SK-N-SH (cell line): ENCODE data around the gene KDSR. TPM values are rescaled to one million over a fixed set of nuclear protein-coding genes. Genes with fewer than 3 reads are reported as not detected.

Experiments
- CTCF ChIA-PET: fragments of 300-600, 350-600 bp; formaldehyde crosslinking; extraction: SDS; loops from one replicate; lab custom pipeline; 2021; lab: Yijun Ruan, JAX
- POLR2A ChIA-PET: fragments of 350-600 bp; sonication (Branson Sonifier 250); formaldehyde crosslinking; extraction: SDS; loops from one replicate; lab custom pipeline; 2020; ENCODE audit warnings: antibody characterized with exemption, inconsistent platforms; lab: Yijun Ruan, JAX
- DNase-seq: peaks from one replicate; pipeline ENCODE4 v3.0.0; 2012
- H2AFZ ChIP-seq: fragments of 200-600 bp; sonication (generic); 2 replicates; pipeline ENCODE4 v1.8.1; 2016; ENCODE audit warnings: antibody characterized with exemption, mild to moderate bottlenecking, low read depth
- H3F3A ChIP-seq: fragments of 200-600 bp; sonication (generic); replicated peaks from 2 replicates; pipeline ENCODE3; 2016; ENCODE audit warnings: antibody characterized with exemption, mild to moderate bottlenecking; ENCODE audit not compliant: insufficient read depth
- H3K27ac ChIP-seq, 2 experiments: fragments of 200-500 bp in 1 of 2; fragments of 200-600 bp in 1 of 2; sonication (Bioruptor generic) in 1 of 2; sonication (generic), shearing (Covaris generic) in 1 of 2; 2 replicates each; pipeline versions ENCODE4 v1.5.1 to v1.6.1; 2014 to 2016; ENCODE audit warnings: low read depth in 2 of 2, inconsistent platforms in 1 of 2, low read length in 1 of 2, mild to moderate bottlenecking in 1 of 2, mixed read lengths in 1 of 2
- H3K27me3 ChIP-seq: fragments of 200-600 bp; sonication (generic), shearing (Covaris generic); 2 replicates; pipeline ENCODE4 v1.6.1; 2016; ENCODE audit warnings: mixed run types; ENCODE audit not compliant: insufficient read depth
- H3K36me3 ChIP-seq, 2 experiments: fragments of 200-500 bp in 1 of 2; fragments of 200-600 bp in 1 of 2; sonication (Bioruptor generic) in 1 of 2; sonication (generic) in 1 of 2; replicated peaks in 1 of 2; 2 replicates each; pipeline versions ENCODE3 to v1.5.1; 2014 to 2016; ENCODE audit warnings: low read length in 1 of 2, mild to moderate bottlenecking in 1 of 2; ENCODE audit not compliant: insufficient read depth in 2 of 2, control insufficient read depth in 1 of 2
- H3K4me1 ChIP-seq, 2 experiments: fragments of 200-500 bp in 1 of 2; fragments of 200-600 bp in 1 of 2; sonication (Bioruptor generic) in 1 of 2; sonication (generic), shearing (Covaris generic) in 1 of 2; 2 replicates each; pipeline versions ENCODE4 v1.5.1 to v1.6.1; 2014 to 2016; ENCODE audit warnings: low read depth in 1 of 2, low read length in 1 of 2, mixed run types in 1 of 2; ENCODE audit not compliant: insufficient read depth in 2 of 2, control insufficient read depth in 1 of 2
- H3K4me2 ChIP-seq: fragments of 200-600 bp; sonication (generic), shearing (Covaris generic); 2 replicates; pipeline ENCODE4 v1.6.1; 2017; ENCODE audit warnings: mixed run types
- H3K4me3 ChIP-seq, 2 experiments: fragments of 200-500 bp in 1 of 2; fragments of 200-600 bp in 1 of 2; sonication (Bioruptor generic) in 1 of 2; sonication (generic), shearing (Covaris generic) in 1 of 2; 2 replicates each; pipeline versions ENCODE4 v1.5.1 to v1.8.1; 2014 to 2016; ENCODE audit warnings: low read depth in 2 of 2, inconsistent platforms in 1 of 2, low read length in 1 of 2, mild to moderate bottlenecking in 1 of 2, mixed read lengths in 1 of 2, moderate library complexity in 1 of 2
- H3K79me2 ChIP-seq: fragments of 200-600 bp; sonication (generic); 2 replicates; pipeline ENCODE4 v1.8.1; 2017; ENCODE audit warnings: mild to moderate bottlenecking; ENCODE audit not compliant: insufficient read depth
- H3K9ac ChIP-seq: fragments of 200-600 bp; sonication (generic); 2 replicates; pipeline ENCODE4 v1.6.1; 2017; ENCODE audit warnings: mixed run types
- H3K9me2 ChIP-seq: fragments of 200-600 bp; sonication (generic); 2 replicates; pipeline ENCODE4 v1.6.1; 2017; ENCODE audit warnings: mixed run types
- H3K9me3 ChIP-seq: fragments of 200-600 bp; sonication (generic); 2 replicates; pipeline ENCODE4 v1.6.1; 2017; ENCODE audit warnings: mixed run types, mild to moderate bottlenecking, moderate library complexity
- H4K20me1 ChIP-seq: fragments of 200-600 bp; sonication (generic); 2 replicates; pipeline ENCODE4 v1.6.1; 2017; ENCODE audit warnings: mild to moderate bottlenecking, mixed run types; ENCODE audit not compliant: insufficient read depth
- EP300 ChIP-seq, 2 experiments: IDR thresholded peaks; 2 replicates each; pipeline versions ENCODE4 v1.4.0 to v1.6.1; 2012; ENCODE audit warnings: borderline replicate concordance in 1 of 2, low read depth in 1 of 2, low read length in 1 of 2
- FOSL2 ChIP-seq: IDR thresholded peaks from 2 replicates; pipeline ENCODE4 v1.4.0; 2012; ENCODE audit warnings: low read depth, mild to moderate bottlenecking, moderate library complexity, borderline replicate concordance
- FOXJ3 ChIP-seq: sonication (generic); formaldehyde crosslinking; IDR thresholded peaks from 2 replicates; pipeline ENCODE4 v1.5.1; 2020; ENCODE audit warnings: mild to moderate bottlenecking, missing genetic modification reagents
- GABPA ChIP-seq: IDR thresholded peaks from 2 replicates; pipeline ENCODE4 v1.4.0; 2012; ENCODE audit warnings: low read depth, mild to moderate bottlenecking
- GATA2 ChIP-seq: sonication (generic); formaldehyde crosslinking; IDR thresholded peaks from 2 replicates; pipeline ENCODE4 v1.5.0; 2020; ENCODE audit warnings: mild to moderate bottlenecking, missing genetic modification reagents
- JUND ChIP-seq: IDR thresholded peaks from 2 replicates; pipeline ENCODE4 v1.4.0; 2012
- MXI1 ChIP-seq: IDR thresholded peaks from 2 replicates; pipeline ENCODE4 v1.6.1; 2012; ENCODE audit warnings: mild to moderate bottlenecking, low read depth, low read length, improper control_type of control experiment
- NFIC ChIP-seq: IDR thresholded peaks from 2 replicates; pipeline ENCODE4 v1.4.0; 2012; ENCODE audit warnings: borderline replicate concordance
- RAD21 ChIP-seq: IDR thresholded peaks from 2 replicates; pipeline ENCODE4 v1.6.1; 2012; ENCODE audit warnings: mild to moderate bottlenecking, low read length
- RXRA ChIP-seq: IDR thresholded peaks from 2 replicates; pipeline ENCODE4 v1.4.0; 2012; ENCODE audit warnings: low read depth, mild to moderate bottlenecking, borderline replicate concordance
- SMC3 ChIP-seq: IDR thresholded peaks from 2 replicates; pipeline ENCODE4 v1.6.1; 2012; ENCODE audit warnings: low read depth, low read length, improper control_type of control experiment
- TCF12 ChIP-seq: IDR thresholded peaks from 2 replicates; pipeline ENCODE4 v1.4.0; 2012
- WGBS: methylation state at CpG from one replicate; pipeline ENCODE4 v1.1.6; 2017; ENCODE audit warnings: low lambda C conversion rate; 5-methylcytosine and 5-hydroxymethylcytosine counted together
- polyA plus RNA-seq, 3 experiments: library from polyadenylated mRNA; depleted of rRNA; stranded (reverse); fragments of >200 nt; gene quantifications; 2 replicates each; pipeline ENCODE4 v1.2.3, GENCODE V29; 2012
- TF ChIP-seq, protein P1 (sequence below): fragments of 200-600 bp; sonication (generic); IDR thresholded peaks from 2 replicates; pipeline ENCODE4 v1.6.1; 2017; ENCODE audit warnings: antibody characterized with exemption, mild to moderate bottlenecking, moderate library complexity
- TF ChIP-seq, protein P2 (sequence below): IDR thresholded peaks from 2 replicates; pipeline ENCODE4 v1.4.0; 2012; ENCODE audit warnings: low read depth
- TF ChIP-seq, protein P3 (sequence below): fragments of 150-350 bp; IDR thresholded peaks from 2 replicates; pipeline ENCODE4 v1.6.1; 2017; ENCODE audit warnings: antibody characterized with exemption, low read length, low read depth, borderline replicate concordance
- TF ChIP-seq, protein P4 (sequence below): fragments of 150-350 bp; IDR thresholded peaks from 2 replicates; pipeline ENCODE4 v1.6.1; 2016; ENCODE audit warnings: mild to moderate bottlenecking, low read depth, low read length

Gene KDSR
- polyA plus RNA-seq, 1 of the 3 experiments (the other 2 are of a cell fraction): 22.3 TPM

DNA sequence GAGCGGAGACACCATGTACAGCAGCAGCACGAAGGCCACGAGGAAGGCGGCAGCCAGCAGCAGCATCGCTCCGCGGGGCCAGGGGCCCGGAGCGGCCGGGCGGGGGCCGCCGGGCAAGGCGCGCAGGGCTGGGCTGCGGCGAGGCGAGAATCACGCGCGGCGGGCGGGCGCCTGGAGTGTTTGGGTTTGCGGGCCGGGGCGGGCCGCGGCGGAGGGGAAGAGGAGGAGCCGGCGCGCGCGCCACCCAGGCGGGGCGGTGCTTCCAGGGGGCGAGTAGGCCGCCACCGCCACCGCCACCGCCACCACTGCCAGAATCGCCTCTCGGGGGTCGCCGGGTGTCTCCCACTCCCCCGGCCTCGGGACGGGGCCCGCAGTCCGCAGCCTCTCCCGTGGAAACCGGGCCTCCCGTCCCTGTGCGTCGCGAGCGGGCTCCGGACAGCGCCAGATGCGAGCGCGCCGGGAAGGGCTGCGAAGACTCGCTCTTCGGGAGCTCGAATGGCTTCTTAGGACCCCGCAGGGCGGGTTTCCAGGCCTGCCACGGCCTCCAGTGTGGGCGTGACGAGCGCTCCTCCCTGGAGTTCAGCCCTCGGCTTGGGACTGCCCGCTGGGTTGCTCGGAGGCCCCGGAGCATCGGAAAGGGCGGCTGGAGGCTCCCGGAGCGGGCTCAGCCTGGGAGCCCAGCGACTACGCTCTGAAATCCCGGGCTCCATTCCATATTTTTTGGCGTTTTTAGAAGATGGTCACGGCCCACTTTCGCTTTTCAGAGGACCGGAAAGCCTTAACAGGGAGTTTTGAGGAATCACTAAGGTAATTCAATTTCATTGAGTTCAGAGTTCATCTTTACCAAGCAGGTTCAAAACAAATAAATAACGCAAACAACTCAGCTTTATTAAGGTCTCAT lies at the start of gene KDSR (continued):
- TF ChIP-seq GATA2 (CRISPR knock-in tag) (no peak), GABPA (peak; percentile 41; the same call in 1 of the 2 replicates), MXI1 (peak; percentile 26; the same call in 1 of the 2 replicates), FOSL2 (no peak), RAD21 (no peak), TCF12 (no peak), NFIC (peak; percentile 18; the same call in 1 of the 2 replicates), EP300 (IDR thresholded peaks at IDR 0.05; ENCODE audit: borderline replicate concordance in 1 of 2, low read depth in 1 of 2, low read length in 1 of 2) (peak in 1 of 2 experiments; percentile 26; a peak in 2 of 4 replicates)
- TF ChIP-seq, protein P1, sequence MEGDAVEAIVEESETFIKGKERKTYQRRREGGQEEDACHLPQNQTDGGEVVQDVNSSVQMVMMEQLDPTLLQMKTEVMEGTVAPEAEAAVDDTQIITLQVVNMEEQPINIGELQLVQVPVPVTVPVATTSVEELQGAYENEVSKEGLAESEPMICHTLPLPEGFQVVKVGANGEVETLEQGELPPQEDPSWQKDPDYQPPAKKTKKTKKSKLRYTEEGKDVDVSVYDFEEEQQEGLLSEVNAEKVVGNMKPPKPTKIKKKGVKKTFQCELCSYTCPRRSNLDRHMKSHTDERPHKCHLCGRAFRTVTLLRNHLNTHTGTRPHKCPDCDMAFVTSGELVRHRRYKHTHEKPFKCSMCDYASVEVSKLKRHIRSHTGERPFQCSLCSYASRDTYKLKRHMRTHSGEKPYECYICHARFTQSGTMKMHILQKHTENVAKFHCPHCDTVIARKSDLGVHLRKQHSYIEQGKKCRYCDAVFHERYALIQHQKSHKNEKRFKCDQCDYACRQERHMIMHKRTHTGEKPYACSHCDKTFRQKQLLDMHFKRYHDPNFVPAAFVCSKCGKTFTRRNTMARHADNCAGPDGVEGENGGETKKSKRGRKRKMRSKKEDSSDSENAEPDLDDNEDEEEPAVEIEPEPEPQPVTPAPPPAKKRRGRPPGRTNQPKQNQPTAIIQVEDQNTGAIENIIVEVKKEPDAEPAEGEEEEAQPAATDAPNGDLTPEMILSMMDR: no peak
- TF ChIP-seq, protein P2, sequence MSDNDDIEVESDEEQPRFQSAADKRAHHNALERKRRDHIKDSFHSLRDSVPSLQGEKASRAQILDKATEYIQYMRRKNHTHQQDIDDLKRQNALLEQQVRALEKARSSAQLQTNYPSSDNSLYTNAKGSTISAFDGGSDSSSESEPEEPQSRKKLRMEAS: peak; percentile 67
- TF ChIP-seq, protein P3, sequence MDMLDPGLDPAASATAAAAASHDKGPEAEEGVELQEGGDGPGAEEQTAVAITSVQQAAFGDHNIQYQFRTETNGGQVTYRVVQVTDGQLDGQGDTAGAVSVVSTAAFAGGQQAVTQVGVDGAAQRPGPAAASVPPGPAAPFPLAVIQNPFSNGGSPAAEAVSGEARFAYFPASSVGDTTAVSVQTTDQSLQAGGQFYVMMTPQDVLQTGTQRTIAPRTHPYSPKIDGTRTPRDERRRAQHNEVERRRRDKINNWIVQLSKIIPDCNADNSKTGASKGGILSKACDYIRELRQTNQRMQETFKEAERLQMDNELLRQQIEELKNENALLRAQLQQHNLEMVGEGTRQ: no peak
- TF ChIP-seq, all 33 proteins: peak for 19

DNA sequence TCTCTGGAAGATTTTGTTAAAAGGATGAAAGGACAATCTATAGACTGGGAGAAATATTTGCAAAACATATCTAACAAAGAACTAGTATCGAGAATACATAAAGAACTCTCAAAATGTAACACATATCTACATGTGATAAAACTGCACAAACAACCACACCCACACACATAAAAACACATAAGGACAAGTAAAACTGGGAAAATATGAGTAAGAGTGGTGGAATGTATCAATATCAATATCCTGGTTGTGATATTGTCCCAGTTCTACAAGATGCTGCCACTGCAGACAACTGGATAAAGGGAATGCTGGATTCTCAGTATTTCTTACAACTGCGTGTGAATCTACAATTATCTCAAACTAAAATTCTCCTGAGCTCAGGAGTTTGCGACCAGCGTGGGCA lies 45.9 kb upstream of the KDSR start:
- TF ChIP-seq FOSL2 (no peak), JUND (no peak), RXRA (no peak), SMC3 (no peak), FOXJ3 (CRISPR knock-in tag) (no peak), RAD21 (no peak)
- TF ChIP-seq, protein P4, sequence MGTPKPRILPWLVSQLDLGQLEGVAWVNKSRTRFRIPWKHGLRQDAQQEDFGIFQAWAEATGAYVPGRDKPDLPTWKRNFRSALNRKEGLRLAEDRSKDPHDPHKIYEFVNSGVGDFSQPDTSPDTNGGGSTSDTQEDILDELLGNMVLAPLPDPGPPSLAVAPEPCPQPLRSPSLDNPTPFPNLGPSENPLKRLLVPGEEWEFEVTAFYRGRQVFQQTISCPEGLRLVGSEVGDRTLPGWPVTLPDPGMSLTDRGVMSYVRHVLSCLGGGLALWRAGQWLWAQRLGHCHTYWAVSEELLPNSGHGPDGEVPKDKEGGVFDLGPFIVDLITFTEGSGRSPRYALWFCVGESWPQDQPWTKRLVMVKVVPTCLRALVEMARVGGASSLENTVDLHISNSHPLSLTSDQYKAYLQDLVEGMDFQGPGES: no peak
- TF ChIP-seq, all 33 proteins: peak for 0
- no peak overlapping the region for H3K27ac ChIP-seq
- no peaks in the 10 kb centered on the region for H3K27me3 ChIP-seq
- H3K4me2 ChIP-seq: no peak overlapping the region
- H3K36me3 ChIP-seq: peaks cover 53 to 71% of the 10 kb centered on the region in 2 experiments
- H3K9me2 ChIP-seq: no peaks in the 10 kb centered on the region
- no peak overlapping the region for H2AFZ ChIP-seq
- peaks cover 0 to 8% of the 10 kb centered on the region in 2 experiments; a peak in 3 of 4 replicates for H3K4me1 ChIP-seq
- H3K9ac ChIP-seq: no peak overlapping the region
- H3K4me3 ChIP-seq: no peak overlapping the region
- peaks cover 83% of the 10 kb centered on the region for H3K79me2 ChIP-seq
- ChIA-PET POLR2A (no interaction called here), CTCF (interaction anchor here (1.0 kb wide), 1 partner anchor 8 kb away, joined by 3 read pairs; no protein-coding TSS in a partner anchor)
- no peaks in the 10 kb centered on the region for H3K9me3 ChIP-seq
- peaks cover 8% of the 10 kb centered on the region; the same call in 1 of the 2 replicates for H4K20me1 ChIP-seq
- 98% methylated on average over 4 of the region's 4 CpGs for WGBS
- DNase-seq: no peak
- peaks cover 14% of the 10 kb centered on the region for H3F3A ChIP-seq
